ENCODE data around the gene BCL7C. TPM values are rescaled to one million over a fixed set of nuclear protein-coding genes. Genes with fewer than 3 reads are reported as not detected.

The BCL7C gene
- total RNA-seq, 2 experiments from 2014 or later = 17.8 to 19.1 TPM

GRCh38 chr16:30850246-30850645, 43.6 kb downstream of the BCL7C start:
- POLR2A ChIA-PET = no interaction called here
- H3K36me3 Mint-ChIP-seq (ENCODE audit: low read depth) = peaks cover 7% of the 10 kb centered on the region
- no peak overlapping the region for H3K27ac Mint-ChIP-seq
- H3K4me3 Mint-ChIP-seq = no peak overlapping the region
- ATAC-seq (ENCODE audit: poor library complexity) = no peak
- CTCF ChIA-PET = no interaction called here
- H3K9me3 Mint-ChIP-seq = no peaks in the 10 kb centered on the region
- Histone ChIP-seq H3K9me3 (ENCODE audit: control insufficient read depth in 1 of 2, insufficient read depth in 1 of 2, low read length in 2 of 2) (no peaks in the 10 kb centered on the region), H3K4me3 (ENCODE audit: low read length) (no peak overlapping the region), H3K27ac (ENCODE audit: low read depth in 1 of 2, low read length in 2 of 2) (no peak overlapping the region), H3K27me3 (ENCODE audit: control insufficient read depth in 1 of 2, insufficient read depth in 2 of 2, low read length in 2 of 2) (no peaks in the 10 kb centered on the region), H3K4me1 (ENCODE audit: insufficient read depth, low read length) (peaks cover 2% of the 10 kb centered on the region), H3K36me3 (ENCODE audit: insufficient read depth, low read length) (no peaks in the 10 kb centered on the region)
- TF ChIP-seq CTCF (IDR thresholded peaks at IDR 0.05) = no peak
- no peaks in the 10 kb centered on the region for H3K27me3 Mint-ChIP-seq
- H3K4me1 Mint-ChIP-seq (ENCODE audit: low read depth) = peaks cover 2% of the 10 kb centered on the region
- DNase-seq = no peak
- intact Hi-C loops (cut with DNase I, micrococcal nuclease) = no loop called here

- ChIA-PET POLR2A (interaction anchor here (2.6 to 3.5 kb wide), 2 partner anchors 28 to 56 kb away, joined by 28 to 56 read pairs; no protein-coding TSS in a partner anchor), CTCF (interaction anchor here (5.6 kb wide), 1 partner anchor 55 kb away, joined by 75 read pairs; no protein-coding TSS in a partner anchor)
- DNase-seq (no peak), ATAC-seq (ENCODE audit: poor library complexity) (no peak)
- Histone ChIP-seq H3K27ac (ENCODE audit: low read depth in 1 of 2, low read length in 2 of 2) (no peak overlapping the region), H3K4me3 (ENCODE audit: low read length) (no peak overlapping the region), H3K27me3 (ENCODE audit: control insufficient read depth in 1 of 2, insufficient read depth in 2 of 2, low read length in 2 of 2) (no peaks in the 10 kb centered on the region), H3K36me3 (ENCODE audit: insufficient read depth, low read length) (no peaks in the 10 kb centered on the region), H3K4me1 (ENCODE audit: insufficient read depth, low read length) (peaks cover 8% of the 10 kb centered on the region), H3K9me3 (ENCODE audit: control insufficient read depth in 1 of 2, insufficient read depth in 1 of 2, low read length in 2 of 2) (no peaks in the 10 kb centered on the region)
- no peak overlapping the region for H3K4me3 Mint-ChIP-seq
- TF ChIP-seq CTCF (IDR thresholded peaks at IDR 0.05) = no peak
- peaks cover 11% of the 10 kb centered on the region for H3K4me1 Mint-ChIP-seq (ENCODE audit: low read depth)
- H3K36me3 Mint-ChIP-seq (ENCODE audit: low read depth) = no peaks in the 10 kb centered on the region
- intact Hi-C loops (cut with DNase I, micrococcal nuclease) = loop anchor here in 1 of 2 experiments (5.0 to 10.0 kb wide), 2 partner anchors 55 to 1018 kb away; no protein-coding TSS in a partner anchor
- no peak overlapping the region for H3K27ac Mint-ChIP-seq
- H3K9me3 Mint-ChIP-seq = no peaks in the 10 kb centered on the region
- H3K27me3 Mint-ChIP-seq = no peaks in the 10 kb centered on the region
Measured at GRCh38 chr16:30846649-30847402, 47.1 kb downstream of the BCL7C start.

GRCh38 chr16:30844671-30845449, 49.0 kb downstream of the BCL7C start:
- POLR2A ChIA-PET = interaction anchor here (0.7 to 3.5 kb wide), 12 partner anchors 8 to 97 kb away, joined by 3 to 56 read pairs (median 4); partner anchors contain the start of gene PHKG2
- no peaks in the 10 kb centered on the region for H3K27me3 Mint-ChIP-seq

More at GRCh38 chr16:30844671-30845449, 49.0 kb downstream of the BCL7C start:
- no peaks in the 10 kb centered on the region for H3K9me3 Mint-ChIP-seq
- Histone ChIP-seq H3K9me3 (ENCODE audit: control insufficient read depth in 1 of 2, insufficient read depth in 1 of 2, low read length in 2 of 2) (no peaks in the 10 kb centered on the region), H3K27ac (ENCODE audit: low read depth in 1 of 2, low read length in 2 of 2) (no peak overlapping the region), H3K27me3 (ENCODE audit: control insufficient read depth in 1 of 2, insufficient read depth in 2 of 2, low read length in 2 of 2) (no peaks in the 10 kb centered on the region), H3K4me1 (ENCODE audit: insufficient read depth, low read length) (peaks cover 8% of the 10 kb centered on the region), H3K36me3 (ENCODE audit: insufficient read depth, low read length) (no peaks in the 10 kb centered on the region), H3K4me3 (ENCODE audit: low read length) (no peak overlapping the region)
- intact Hi-C loops (cut with DNase I, micrococcal nuclease) = loop anchor here (1.0 to 10.0 kb wide), 6 partner anchors 30 to 1020 kb away; no protein-coding TSS in a partner anchor
- H3K4me1 Mint-ChIP-seq (ENCODE audit: low read depth) = peaks cover 11% of the 10 kb centered on the region
- ATAC-seq (ENCODE audit: poor library complexity) = peak; percentile 96
- H3K36me3 Mint-ChIP-seq (ENCODE audit: low read depth) = no peaks in the 10 kb centered on the region
- peak; percentile 52 to 93 (median 79) for DNase-seq
- H3K27ac Mint-ChIP-seq = peak overlapping the region; percentile 24
- H3K4me3 Mint-ChIP-seq = peak overlapping the region; percentile 52
- peak; percentile 91 for TF ChIP-seq CTCF (IDR thresholded peaks at IDR 0.05)
- CTCF ChIA-PET = interaction anchor here (0.5 to 5.6 kb wide), 27 partner anchors 9 to 297 kb away, joined by 3 to 75 read pairs (median 4); partner anchors contain the start of genes BCL7C, CTF1, ZNF646 and ZNF668
